Testis (tissue), 2 donors: Measurements from ENCODE around the gene PPP1R14B.

Source experiments
- CTCF ChIP-seq, 3 experiments: fragments of 450-650 bp in 2 of 3; fragments of 200-600 bp in 1 of 3; sonication (generic) in 1 of 3; IDR thresholded peaks; one replicate each; pipeline ENCODE4 v1.5.1; 2016 to 2019; ENCODE audit warnings: antibody characterized with exemption in 3 of 3, mild to moderate bottlenecking in 2 of 3, moderate library complexity in 1 of 3
- POLR2A ChIP-seq: fragments of 450-650 bp; IDR thresholded peaks from one replicate; pipeline ENCODE4 v1.6.1; 2017; ENCODE audit warnings: antibody characterized with exemption, mild to moderate bottlenecking, moderate library complexity

GRCh38 chr11:64254326-64254725 is 7.6 kb upstream of the PPP1R14B start:
- no peak for TF ChIP-seq CTCF (IDR thresholded peaks at IDR 0.05)
- TF ChIP-seq POLR2A = no peak
